Mononuclear cell (primary cell): Measurements from ENCODE around the gene HSPB2. TPM values are rescaled to one million over a fixed set of nuclear protein-coding genes. Genes with fewer than 3 reads are reported as not detected.

Experiments used
- H3K27me3 ChIP-seq: 2 replicates; pipeline ENCODE4 v1.6.0; 2011; ENCODE audit warnings: low read length, control low read depth; ENCODE audit not compliant: insufficient read depth
- H3K4me1 ChIP-seq: 2 replicates; pipeline ENCODE4 v1.5.1; 2011; ENCODE audit warnings: mild to moderate bottlenecking, low read length, control low read depth; ENCODE audit not compliant: insufficient read depth
- H3K4me3 ChIP-seq: 2 replicates; pipeline ENCODE4 v1.5.1; 2011; ENCODE audit warnings: mild to moderate bottlenecking, low read length, moderate library complexity
- H3K9me3 ChIP-seq: 2 replicates; pipeline ENCODE4 v1.5.1; 2011; ENCODE audit warnings: low read depth, mild to moderate bottlenecking, control low read depth, low read length
- total RNA-seq: library from RNA; depleted of rRNA; stranded (reverse); fragments of >200 nt; gene quantifications from one replicate; pipeline ENCODE4 v1.2.3, GENCODE V29; 2012

HSPB2 gene
- total RNA-seq, 1 donor: not detected

DNA sequence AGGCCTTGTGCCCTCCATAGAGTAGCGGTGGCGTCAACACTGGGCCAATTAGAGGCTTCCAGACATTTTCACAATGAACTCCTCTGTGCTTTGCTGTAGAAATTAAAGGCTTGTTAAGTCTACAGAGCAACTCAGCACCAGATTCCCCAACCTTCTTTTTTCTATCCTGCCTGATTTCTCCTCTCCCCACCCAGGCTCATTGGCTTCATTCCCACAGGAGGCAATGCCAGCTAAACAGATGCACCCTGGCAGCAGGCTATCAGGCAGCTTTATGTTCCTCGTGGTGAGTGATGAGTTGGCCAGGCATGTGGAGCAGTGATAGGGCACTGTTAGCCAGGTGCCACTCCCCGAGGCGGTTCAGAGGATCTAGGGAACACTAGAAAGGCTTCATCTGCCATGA is 29.4 kb downstream of the HSPB2 start:
- Histone ChIP-seq H3K9me3 (no peaks in the 10 kb centered on the region), H3K4me1 (peaks cover 28% of the 10 kb centered on the region), H3K4me3 (no peak overlapping the region), H3K27me3 (no peaks in the 10 kb centered on the region)

DNA sequence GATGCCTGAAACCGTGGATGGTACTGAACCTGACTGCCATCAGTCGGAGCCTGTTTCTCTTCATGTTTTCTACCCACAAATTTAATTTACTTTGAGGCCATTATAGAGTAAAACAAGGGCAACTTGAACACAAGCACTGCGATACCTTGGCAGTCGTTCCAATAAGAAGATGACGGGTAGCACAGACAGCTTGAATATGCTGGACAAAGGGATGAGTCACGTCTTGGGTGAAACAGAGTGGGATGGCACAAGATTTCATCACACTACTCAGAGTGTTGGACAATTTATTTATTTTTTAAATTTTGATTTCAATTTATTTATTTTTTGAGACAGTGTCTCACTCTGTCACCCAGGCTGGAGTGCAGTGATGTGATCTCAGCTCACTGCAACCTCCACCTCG is 30.3 kb downstream of the HSPB2 start:
- H3K4me1 ChIP-seq: peaks cover 21% of the 10 kb centered on the region
- no peaks in the 10 kb centered on the region for H3K9me3 ChIP-seq
- no peak overlapping the region for H3K4me3 ChIP-seq

DNA sequence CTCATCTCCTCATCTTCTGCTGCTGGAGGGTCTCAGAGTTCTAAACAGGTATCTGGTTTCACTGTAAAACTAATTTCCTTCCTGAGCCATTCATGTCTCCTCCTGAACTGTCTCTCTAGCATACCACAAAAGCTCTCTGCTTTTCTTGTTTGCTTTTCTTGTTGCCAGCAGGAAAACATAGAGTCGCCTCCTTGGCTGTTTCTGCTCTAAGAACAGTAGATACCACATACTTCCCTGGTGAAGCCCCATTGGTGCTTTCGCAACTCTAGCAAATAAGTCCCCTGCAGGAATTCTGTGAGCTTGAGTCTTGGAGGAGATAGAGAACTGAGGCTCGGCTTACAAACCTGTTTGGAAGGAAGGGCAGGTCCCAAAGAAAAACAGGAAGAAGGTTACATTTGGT is 31.6 kb downstream of the HSPB2 start:
- Histone ChIP-seq H3K4me3 (no peak overlapping the region), H3K27me3 (no peaks in the 10 kb centered on the region), H3K4me1 (peaks cover 8% of the 10 kb centered on the region), H3K9me3 (no peaks in the 10 kb centered on the region)

More for the DNA sequence above, 30.3 kb downstream of the HSPB2 start:
- no peaks in the 10 kb centered on the region for H3K27me3 ChIP-seq

DNA sequence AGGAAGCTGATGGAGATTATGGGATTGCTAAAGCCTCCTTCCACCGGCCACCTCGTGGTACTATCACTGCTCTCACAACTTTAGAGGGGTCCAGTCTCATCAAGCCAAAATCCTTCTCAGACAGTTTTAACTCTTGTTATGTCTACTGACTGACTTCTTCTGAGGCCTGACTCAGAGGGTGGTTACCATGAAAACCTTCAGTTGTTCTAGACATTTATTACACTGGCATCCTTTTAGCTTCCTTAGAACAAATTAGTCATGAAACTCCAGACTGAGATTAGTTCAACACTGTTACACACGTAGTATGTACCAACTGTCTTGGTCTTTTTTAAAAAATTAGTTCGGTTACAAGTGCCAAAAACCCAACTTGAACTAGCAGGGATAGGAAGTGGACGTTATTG is 32.1 kb downstream of the HSPB2 start:
- H3K9me3 ChIP-seq: no peaks in the 10 kb centered on the region
- H3K4me3 ChIP-seq: no peak overlapping the region
- H3K4me1 ChIP-seq: peaks cover 6% of the 10 kb centered on the region
- no peaks in the 10 kb centered on the region for H3K27me3 ChIP-seq

DNA sequence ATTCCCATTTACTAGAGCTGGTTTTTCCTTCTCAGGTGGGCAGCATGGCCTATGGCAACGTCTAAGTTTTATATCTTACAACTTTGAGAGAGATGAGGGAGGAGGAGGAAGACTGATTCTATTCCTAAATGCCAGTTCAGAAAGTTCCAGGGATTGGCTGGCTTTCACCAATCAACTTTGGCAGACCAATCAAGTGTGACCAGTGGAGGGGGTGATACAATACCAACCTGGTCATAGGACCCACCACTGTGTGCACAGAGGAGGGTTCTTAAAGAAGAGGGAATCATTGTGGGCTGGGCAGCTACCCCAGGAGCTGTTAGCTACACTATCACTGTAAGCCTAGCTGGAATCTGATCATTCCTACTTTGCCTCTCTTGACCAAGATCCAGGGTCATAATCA is 32.7 kb downstream of the HSPB2 start:
- Histone ChIP-seq H3K4me3 (no peak overlapping the region), H3K4me1 (peaks cover 6% of the 10 kb centered on the region), H3K9me3 (no peaks in the 10 kb centered on the region), H3K27me3 (no peaks in the 10 kb centered on the region)

DNA sequence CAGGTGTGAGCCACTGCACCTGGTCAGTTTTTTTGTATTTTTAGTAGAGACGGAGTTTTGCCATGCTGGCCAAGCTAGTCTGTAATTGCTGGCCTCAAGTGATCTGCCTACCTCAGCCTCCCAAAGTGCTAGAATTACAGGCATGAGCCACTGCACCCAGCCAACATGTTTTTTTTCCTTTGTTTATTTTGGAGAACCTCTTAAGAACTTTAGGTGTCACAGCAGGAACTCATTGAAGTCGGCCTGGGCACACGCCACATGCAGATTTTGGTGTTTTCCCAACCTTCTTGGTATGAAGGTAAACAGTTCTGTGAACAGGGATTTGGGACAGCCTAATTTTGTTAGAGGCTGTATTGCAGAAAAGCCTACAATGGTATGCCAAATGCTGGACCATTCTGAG is 34.0 kb downstream of the HSPB2 start:
- Histone ChIP-seq H3K4me1 (peaks cover 6% of the 10 kb centered on the region), H3K4me3 (no peak overlapping the region), H3K9me3 (no peaks in the 10 kb centered on the region), H3K27me3 (no peaks in the 10 kb centered on the region)

DNA sequence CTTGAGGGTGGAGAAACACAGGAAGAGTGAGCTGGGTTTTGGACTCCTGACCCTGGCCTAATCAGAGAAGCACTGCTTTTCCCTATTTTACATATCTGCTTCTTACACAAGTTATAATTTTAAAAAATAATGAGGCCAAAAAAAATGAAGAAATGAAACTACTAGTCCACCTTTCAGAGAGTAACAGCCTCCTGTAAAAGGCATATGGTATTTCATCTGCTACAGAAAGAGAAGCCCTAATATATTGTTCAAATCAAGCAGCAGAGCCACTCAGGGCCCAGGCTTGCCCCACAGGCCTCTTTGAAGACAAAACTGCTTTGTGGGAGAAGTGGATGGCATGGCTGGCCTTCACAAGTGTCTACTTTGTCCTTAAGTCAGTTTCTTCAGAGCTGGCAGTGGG is 34.6 kb downstream of the HSPB2 start:
- Histone ChIP-seq H3K9me3 (no peaks in the 10 kb centered on the region), H3K27me3 (no peaks in the 10 kb centered on the region), H3K4me3 (no peak overlapping the region), H3K4me1 (peaks cover 6% of the 10 kb centered on the region)

DNA sequence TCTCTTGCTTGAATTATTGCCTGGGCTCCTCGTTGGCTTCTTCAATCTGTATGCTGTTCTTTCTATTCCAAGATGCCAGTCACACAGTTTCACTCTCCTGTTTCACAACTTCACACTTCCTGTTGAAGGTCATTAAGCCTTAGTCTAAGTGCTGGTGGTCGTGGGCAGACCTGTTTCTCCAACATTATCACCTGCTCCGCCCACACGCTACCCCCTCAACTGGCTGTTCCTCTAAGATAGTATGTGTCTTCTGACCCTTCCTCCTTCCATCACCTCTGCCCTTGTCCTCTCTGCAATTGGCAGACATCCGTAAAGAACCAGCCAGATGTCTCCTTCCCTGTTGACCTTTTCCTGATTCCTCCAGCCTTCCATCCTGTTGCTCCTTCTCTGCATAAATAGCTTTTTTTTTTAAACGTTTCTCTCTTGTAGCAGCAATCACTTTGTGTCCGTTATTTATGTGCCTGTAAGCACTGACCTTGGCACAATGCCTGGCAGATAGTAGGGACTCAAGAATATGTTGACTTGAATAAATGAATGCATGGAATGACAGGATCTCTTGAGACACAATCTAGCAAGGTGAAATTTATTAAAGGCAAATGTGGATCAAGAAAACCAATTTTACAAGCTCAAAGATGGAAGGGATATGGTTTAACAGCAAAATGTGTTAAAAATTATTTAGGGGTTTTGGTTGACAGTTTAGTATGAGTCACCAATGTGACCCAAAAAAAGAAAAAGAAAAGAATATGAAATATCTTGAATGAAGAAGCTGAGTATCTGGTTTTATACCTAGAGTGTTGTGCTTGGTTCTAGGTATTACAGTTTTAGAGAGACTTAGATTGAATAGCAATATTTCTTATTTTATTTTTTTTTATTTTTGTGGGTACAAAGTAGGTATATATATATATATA is 37.2 kb downstream of the HSPB2 start:
- H3K9me3 ChIP-seq: no peaks in the 10 kb centered on the region
- H3K4me1 ChIP-seq: peaks cover 6% of the 10 kb centered on the region
- no peak overlapping the region for H3K4me3 ChIP-seq
- no peaks in the 10 kb centered on the region for H3K27me3 ChIP-seq

DNA sequence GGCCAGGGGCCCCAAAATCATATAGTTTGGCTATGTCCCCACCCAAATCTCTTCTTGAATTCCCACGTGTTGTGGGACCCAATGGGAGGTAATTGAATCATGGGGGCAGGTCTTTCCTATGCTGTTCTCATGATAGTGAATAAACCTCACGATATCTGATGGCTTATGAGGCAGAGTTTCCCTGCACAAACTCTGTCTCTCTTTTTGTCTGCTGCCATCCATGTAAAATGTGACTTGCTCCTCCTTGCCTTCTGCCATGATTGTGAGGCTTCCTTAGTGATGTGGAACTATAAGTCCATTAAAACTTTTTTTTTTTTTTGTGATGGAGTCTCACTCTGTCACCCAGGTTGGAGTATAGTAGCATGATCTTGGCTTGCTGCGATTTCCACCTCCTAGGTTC is 39.0 kb downstream of the HSPB2 start:
- Histone ChIP-seq H3K4me1 (peaks cover 4% of the 10 kb centered on the region), H3K4me3 (no peak overlapping the region), H3K9me3 (no peaks in the 10 kb centered on the region), H3K27me3 (no peaks in the 10 kb centered on the region)

DNA sequence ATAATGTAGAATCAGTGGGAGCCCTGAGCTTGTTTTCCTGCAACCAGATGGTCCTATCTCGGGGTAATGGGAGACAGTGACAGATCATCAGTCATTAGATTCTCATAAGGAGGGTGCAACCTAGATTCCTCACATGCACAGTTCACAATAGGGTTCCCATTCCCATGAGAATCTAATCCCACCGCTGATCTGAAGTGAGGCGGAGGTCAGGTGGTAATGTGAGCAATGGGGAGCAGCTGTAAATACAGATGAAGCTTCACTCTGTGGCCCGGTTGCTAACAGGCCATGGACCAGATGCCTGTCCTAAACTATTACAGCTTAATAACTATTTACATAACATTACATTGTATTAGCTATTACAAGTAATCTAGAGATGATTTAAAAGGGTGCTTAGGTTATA is 41.6 kb downstream of the HSPB2 start:
- no peaks in the 10 kb centered on the region for H3K9me3 ChIP-seq
- no peaks in the 10 kb centered on the region for H3K27me3 ChIP-seq
- no peak overlapping the region for H3K4me3 ChIP-seq
- H3K4me1 ChIP-seq: no peaks in the 10 kb centered on the region

DNA sequence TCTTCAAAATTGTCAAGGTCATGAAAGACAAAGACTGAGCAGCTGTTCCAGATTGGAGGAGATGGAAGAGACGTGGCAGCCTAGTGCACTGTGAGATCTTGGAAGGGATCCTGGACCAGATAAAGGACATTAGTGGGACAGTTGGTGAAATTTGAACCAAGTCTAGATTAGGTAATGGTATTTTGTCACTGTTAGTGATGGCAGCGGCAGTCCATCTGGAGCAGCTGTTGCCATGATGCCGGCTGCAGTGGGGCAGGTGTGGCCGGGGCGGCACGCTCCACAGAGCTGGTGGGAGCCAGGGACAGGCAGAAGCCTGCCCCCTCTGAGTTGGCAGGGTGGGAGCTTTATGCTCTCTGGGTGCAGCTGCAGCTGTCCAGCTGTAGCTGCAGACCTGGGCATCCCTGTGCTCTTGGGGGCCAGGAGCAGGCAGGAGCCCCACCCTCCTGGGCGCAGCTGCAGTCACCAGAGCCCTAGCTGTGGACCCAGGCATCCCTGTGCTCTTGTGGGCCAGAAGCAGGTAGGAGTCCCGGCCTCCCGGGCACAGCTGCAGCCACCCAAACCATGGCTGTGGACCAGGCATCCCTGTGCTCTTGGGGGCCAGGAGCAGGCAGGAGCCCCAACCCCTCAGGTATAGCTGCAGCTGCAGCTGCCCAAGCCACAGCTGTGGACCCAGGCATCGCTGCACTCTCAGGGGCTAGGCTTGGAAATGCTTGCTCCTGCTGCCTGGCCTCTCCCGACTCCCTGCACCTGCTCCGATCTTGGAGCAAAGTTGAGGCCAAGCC is 45.3 kb downstream of the HSPB2 start:
- no peak overlapping the region for H3K4me3 ChIP-seq
- no peaks in the 10 kb centered on the region for H3K9me3 ChIP-seq
- H3K4me1 ChIP-seq: no peaks in the 10 kb centered on the region
- no peaks in the 10 kb centered on the region for H3K27me3 ChIP-seq

DNA sequence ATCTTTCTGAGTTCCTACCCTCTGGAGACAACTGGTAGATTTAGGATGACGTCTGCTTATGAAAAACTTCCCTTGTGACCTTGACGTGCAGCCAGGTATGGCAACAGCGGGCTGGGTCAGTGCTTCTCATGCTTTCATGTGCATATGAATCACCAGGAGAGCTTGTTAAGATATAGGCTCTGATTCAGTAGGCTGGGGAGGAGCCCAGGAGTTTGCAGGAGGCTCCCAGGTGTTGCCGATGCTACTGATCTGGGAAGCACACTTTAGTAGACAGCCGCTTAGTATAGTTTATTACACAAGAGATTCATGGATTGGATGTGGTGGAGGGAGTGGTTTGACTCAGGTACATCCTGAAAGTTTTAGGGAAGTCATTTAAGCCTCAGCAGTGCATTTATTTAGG is 48.4 kb downstream of the HSPB2 start:
- no peaks in the 10 kb centered on the region for H3K4me1 ChIP-seq
- no peak overlapping the region for H3K4me3 ChIP-seq
- no peaks in the 10 kb centered on the region for H3K9me3 ChIP-seq
- no peaks in the 10 kb centered on the region for H3K27me3 ChIP-seq

DNA sequence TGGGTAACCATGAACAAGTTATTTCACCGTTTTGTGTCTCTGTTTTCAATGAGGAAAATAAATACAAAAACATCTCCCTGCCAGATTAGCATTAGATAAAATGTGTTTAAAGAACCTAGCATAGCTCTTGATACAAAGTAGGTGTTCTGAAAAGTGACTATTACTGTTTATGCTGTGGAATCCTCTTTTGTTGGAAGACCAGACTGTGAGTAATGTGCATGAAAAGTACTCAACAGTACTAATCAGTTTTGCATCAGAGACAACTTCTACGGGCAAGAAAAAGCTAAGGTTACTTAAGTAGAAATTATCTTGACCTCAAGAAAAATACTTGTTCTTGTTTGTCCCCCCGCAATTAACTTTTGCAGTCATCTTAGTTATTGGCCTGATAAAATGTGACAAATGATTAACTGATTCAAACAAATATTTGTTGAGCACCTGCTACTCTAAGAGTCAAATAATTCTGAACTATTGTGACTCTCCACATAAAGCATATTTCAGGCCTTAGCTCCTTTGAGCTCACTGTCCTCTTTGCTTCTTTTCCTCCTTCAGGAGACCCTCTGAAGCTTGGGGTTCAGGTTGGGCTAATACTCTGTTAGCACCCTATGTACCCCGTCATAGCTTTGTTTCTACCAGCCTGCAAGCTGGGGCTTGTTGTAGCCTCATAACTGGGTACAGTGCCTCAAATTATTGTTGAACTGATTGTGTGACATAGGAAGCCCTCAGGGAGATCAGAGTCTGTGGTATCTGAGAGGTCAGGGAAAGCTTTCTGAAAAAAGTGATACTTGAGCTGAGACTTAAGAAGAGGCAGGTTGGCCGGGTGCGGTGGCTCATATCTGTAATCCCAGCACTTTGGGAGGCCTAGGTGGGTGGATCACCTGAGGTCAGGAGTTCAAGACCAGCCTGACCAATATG is 49.1 kb downstream of the HSPB2 start:
- no peak overlapping the region for H3K4me3 ChIP-seq
- H3K27me3 ChIP-seq: no peaks in the 10 kb centered on the region
- H3K4me1 ChIP-seq: no peaks in the 10 kb centered on the region
- no peaks in the 10 kb centered on the region for H3K9me3 ChIP-seq
